Gastroesophageal sphincter (tissue), 3 donors: ENCODE results near the gene CYP26C1.

Experiments
- EP300 ChIP-seq: sonication (generic); formaldehyde crosslinking; IDR thresholded peaks from one replicate; pipeline ENCODE4 v1.6.1; 2017; ENCODE audit warnings: antibody characterized with exemption, mild to moderate bottlenecking
- POLR2A ChIP-seq, 2 donors: fragments of 450-650 bp; IDR thresholded peaks; one replicate each; pipeline ENCODE4 v1.6.1; 2017; ENCODE audit warnings: antibody characterized with exemption in 2 of 2, mild to moderate bottlenecking in 2 of 2, moderate library complexity in 1 of 2
- POLR2AphosphoS5 ChIP-seq: sonication (generic); formaldehyde crosslinking; IDR thresholded peaks from one replicate; pipeline ENCODE4 v1.6.1; 2017; ENCODE audit warnings: antibody characterized with exemption
- TF ChIP-seq, protein P1 (sequence below), 4 experiments: fragments of 200-600 bp in 2 of 4; fragments of 450-650 bp in 2 of 4; sonication (generic) in 1 of 4; IDR thresholded peaks; one replicate each; pipeline ENCODE4 v1.5.1; 2017 to 2019; ENCODE audit warnings: antibody characterized with exemption in 4 of 4, mild to moderate bottlenecking in 2 of 4, moderate library complexity in 2 of 4

DNA sequence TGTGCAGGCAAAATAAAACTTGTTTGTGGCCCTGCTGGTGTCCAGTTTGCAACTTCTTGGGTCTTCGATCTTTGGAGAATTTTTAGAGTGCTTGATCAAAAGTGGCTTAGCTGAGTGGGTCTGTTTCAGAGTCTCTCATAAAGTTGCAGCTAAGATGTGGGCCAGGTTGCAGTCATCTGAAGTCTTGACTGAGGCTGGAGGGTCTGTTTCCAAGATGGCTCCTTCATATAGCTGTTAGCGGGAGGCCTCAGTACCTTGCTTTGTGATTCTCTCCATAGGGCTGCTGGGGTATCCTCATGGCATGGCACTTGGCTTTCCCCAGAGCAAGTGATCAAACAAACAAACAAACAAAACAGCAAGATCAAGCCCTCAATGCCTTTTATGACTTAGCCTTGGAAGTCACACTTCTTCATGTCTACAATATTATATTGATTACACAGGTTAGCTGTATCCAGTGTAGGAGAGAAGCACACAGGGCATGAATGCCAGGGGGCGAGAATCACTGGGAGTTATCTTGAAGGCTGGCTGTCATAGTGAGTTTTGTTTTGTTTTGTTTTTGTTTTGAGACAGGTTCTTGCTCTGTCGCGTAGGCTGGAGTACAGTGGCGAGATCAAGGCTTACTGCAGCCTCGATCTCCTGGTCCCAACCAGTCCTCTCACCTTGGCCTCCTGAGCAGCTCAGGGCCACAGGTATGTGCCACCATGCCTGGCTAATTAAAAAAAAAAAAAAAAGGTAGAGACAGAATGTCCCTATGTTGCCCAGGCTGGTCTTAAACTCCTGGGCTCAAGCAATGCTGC, 23.3 kb downstream of the CYP26C1 start:
- TF ChIP-seq, protein P1, sequence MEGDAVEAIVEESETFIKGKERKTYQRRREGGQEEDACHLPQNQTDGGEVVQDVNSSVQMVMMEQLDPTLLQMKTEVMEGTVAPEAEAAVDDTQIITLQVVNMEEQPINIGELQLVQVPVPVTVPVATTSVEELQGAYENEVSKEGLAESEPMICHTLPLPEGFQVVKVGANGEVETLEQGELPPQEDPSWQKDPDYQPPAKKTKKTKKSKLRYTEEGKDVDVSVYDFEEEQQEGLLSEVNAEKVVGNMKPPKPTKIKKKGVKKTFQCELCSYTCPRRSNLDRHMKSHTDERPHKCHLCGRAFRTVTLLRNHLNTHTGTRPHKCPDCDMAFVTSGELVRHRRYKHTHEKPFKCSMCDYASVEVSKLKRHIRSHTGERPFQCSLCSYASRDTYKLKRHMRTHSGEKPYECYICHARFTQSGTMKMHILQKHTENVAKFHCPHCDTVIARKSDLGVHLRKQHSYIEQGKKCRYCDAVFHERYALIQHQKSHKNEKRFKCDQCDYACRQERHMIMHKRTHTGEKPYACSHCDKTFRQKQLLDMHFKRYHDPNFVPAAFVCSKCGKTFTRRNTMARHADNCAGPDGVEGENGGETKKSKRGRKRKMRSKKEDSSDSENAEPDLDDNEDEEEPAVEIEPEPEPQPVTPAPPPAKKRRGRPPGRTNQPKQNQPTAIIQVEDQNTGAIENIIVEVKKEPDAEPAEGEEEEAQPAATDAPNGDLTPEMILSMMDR (IDR thresholded peaks at IDR 0.05): no peak
- no peak for TF ChIP-seq POLR2A (IDR thresholded peaks at IDR 0.05)
- TF ChIP-seq EP300: no peak
- no peak for TF ChIP-seq POLR2AphosphoS5
